Measurements from ENCODE around the gene FTCDNL1. TPM values are rescaled to one million over a fixed set of nuclear protein-coding genes. Genes with fewer than 3 reads are reported as not detected.

FTCDNL1 gene
- total RNA-seq, 1 experiment from 2014 or later: 0.11 TPM

- no peak overlapping the region for H3K4me3 ChIP-seq (ENCODE audit: low read length)
- DNase-seq: no peak
- no TSS peak for BruUV-seq (replicated peaks)
- no peak overlapping the region for H3K4me2 ChIP-seq (ENCODE audit: low read length)
- no peaks in the 10 kb centered on the region for H3F3A ChIP-seq (ENCODE audit: low read length, unreplicated experiment)
- H3K9me2 ChIP-seq (replicated peaks; ENCODE audit: low read length): no peaks in the 10 kb centered on the region
- no peak overlapping the region for H2AFZ ChIP-seq (ENCODE audit: low read length)
- intact Hi-C loops (cut with micrococcal nuclease): no loop called here
- ChIA-PET CTCF (no interaction called here), POLR2A (ENCODE audit: unreplicated experiment) (no interaction called here)
- no peaks in the 10 kb centered on the region for H3K9me3 ChIP-seq (ENCODE audit: low read length)
- no peaks in the 10 kb centered on the region for H3K36me3 ChIP-seq (ENCODE audit: low read depth, low read length)
- no peak for ATAC-seq
- no peaks in the 10 kb centered on the region for H3K4me1 ChIP-seq (ENCODE audit: insufficient read depth, low read length)
- H3K27ac ChIP-seq (ENCODE audit: low read length): no peak overlapping the region
- TF ChIP-seq EZH2phosphoT487 (IDR thresholded peaks at IDR 0.05; ENCODE audit: borderline replicate concordance, low read length): no peak
- TF ChIP-seq CTCF (conservative IDR thresholded peaks at IDR 0.05; ENCODE audit: low read depth, low read length): no peak
- no peak for TF ChIP-seq EZH2 (IDR thresholded peaks at IDR 0.05; ENCODE audit: low read length, unreplicated experiment)
- H4K20me1 ChIP-seq (ENCODE audit: low read length): no peaks in the 10 kb centered on the region
- H3K79me2 ChIP-seq (ENCODE audit: low read length): no peaks in the 10 kb centered on the region
- H3K27me3 ChIP-seq (ENCODE audit: low read length): peaks cover 24% of the 10 kb centered on the region
- H3K9ac ChIP-seq (ENCODE audit: low read length): no peak overlapping the region
These were observed 123.7 kb downstream of the FTCDNL1 start for GRCh38 chr2:199727306-199727705.

GRCh38 chr2:199718074-199718473 lies 132.9 kb downstream of the FTCDNL1 start:
- H3K27me3 ChIP-seq (ENCODE audit: low read length): peaks cover 8% of the 10 kb centered on the region
- H3K4me2 ChIP-seq (ENCODE audit: low read length): no peak overlapping the region
- H3K9me2 ChIP-seq (replicated peaks; ENCODE audit: low read length): no peaks in the 10 kb centered on the region
- CTCF ChIA-PET: no interaction called here
- no TSS peak for BruUV-seq (replicated peaks)
- no peaks in the 10 kb centered on the region for H3K9me3 ChIP-seq (ENCODE audit: low read length)
- TF ChIP-seq CTCF (conservative IDR thresholded peaks at IDR 0.05; ENCODE audit: low read depth, low read length) (no peak), EZH2 (IDR thresholded peaks at IDR 0.05; ENCODE audit: low read length, unreplicated experiment) (no peak), EZH2phosphoT487 (IDR thresholded peaks at IDR 0.05; ENCODE audit: borderline replicate concordance, low read length) (no peak)
- intact Hi-C loops (cut with micrococcal nuclease): no loop called here
- ATAC-seq (no peak), DNase-seq (no peak)
- H3K27ac ChIP-seq (ENCODE audit: low read length): no peak overlapping the region
- H3K4me3 ChIP-seq (ENCODE audit: low read length): no peak overlapping the region
- H3K36me3 ChIP-seq (ENCODE audit: low read depth, low read length): no peaks in the 10 kb centered on the region
- no peak overlapping the region for H3K9ac ChIP-seq (ENCODE audit: low read length)
- H3F3A ChIP-seq (ENCODE audit: low read length, unreplicated experiment): no peaks in the 10 kb centered on the region
- H2AFZ ChIP-seq (ENCODE audit: low read length): no peak overlapping the region
- H4K20me1 ChIP-seq (ENCODE audit: low read length): no peaks in the 10 kb centered on the region
- no peaks in the 10 kb centered on the region for H3K79me2 ChIP-seq (ENCODE audit: low read length)
- peaks cover 15% of the 10 kb centered on the region for H3K4me1 ChIP-seq (ENCODE audit: insufficient read depth, low read length)
- POLR2A ChIA-PET (ENCODE audit: unreplicated experiment): no interaction called here

GRCh38 chr2:199717587-199717907 lies 133.4 kb downstream of the FTCDNL1 start:
- no peaks in the 10 kb centered on the region for H3K36me3 ChIP-seq (ENCODE audit: low read depth, low read length)
- H4K20me1 ChIP-seq (ENCODE audit: low read length): no peaks in the 10 kb centered on the region
- H3K4me3 ChIP-seq (ENCODE audit: low read length): no peak overlapping the region
- DNase-seq: no peak
- no peak overlapping the region for H2AFZ ChIP-seq (ENCODE audit: low read length)
- ATAC-seq: no peak
- H3K4me2 ChIP-seq (ENCODE audit: low read length): no peak overlapping the region
- H3F3A ChIP-seq (ENCODE audit: low read length, unreplicated experiment): no peaks in the 10 kb centered on the region
- ChIA-PET POLR2A (ENCODE audit: unreplicated experiment) (no interaction called here), CTCF (no interaction called here)
- H3K4me1 ChIP-seq (ENCODE audit: insufficient read depth, low read length): peaks cover 15% of the 10 kb centered on the region
- no TSS peak for BruUV-seq (replicated peaks)
- intact Hi-C loops (cut with micrococcal nuclease): no loop called here
- no peaks in the 10 kb centered on the region for H3K79me2 ChIP-seq (ENCODE audit: low read length)
- no peak overlapping the region for H3K27ac ChIP-seq (ENCODE audit: low read length)
- TF ChIP-seq EZH2 (IDR thresholded peaks at IDR 0.05; ENCODE audit: low read length, unreplicated experiment): no peak
- TF ChIP-seq CTCF (conservative IDR thresholded peaks at IDR 0.05; ENCODE audit: low read depth, low read length): no peak
- TF ChIP-seq EZH2phosphoT487 (IDR thresholded peaks at IDR 0.05; ENCODE audit: borderline replicate concordance, low read length): no peak
- no peaks in the 10 kb centered on the region for H3K9me2 ChIP-seq (replicated peaks; ENCODE audit: low read length)
- H3K27me3 ChIP-seq (ENCODE audit: low read length): peaks cover 8% of the 10 kb centered on the region
- no peak overlapping the region for H3K9ac ChIP-seq (ENCODE audit: low read length)
- H3K9me3 ChIP-seq (ENCODE audit: low read length): no peaks in the 10 kb centered on the region

All from PC-3 (cell line).